GM23248 (cell line): ENCODE data around the gene VWA5B1.

ENCODE experiments used
- EZH2 ChIP-seq: fragments of 200-600 bp; sonication (generic); IDR thresholded peaks from 2 replicates; pipeline ENCODE4 v1.6.1; 2018; ENCODE audit warnings: antibody characterized with exemption, mild to moderate bottlenecking; ENCODE audit not compliant: insufficient read depth, poor library complexity, severe bottlenecking
- EZH2phosphoT487 ChIP-seq: fragments of 200-600 bp; sonication (generic); IDR thresholded peaks from 2 replicates; pipeline ENCODE4 v1.6.1; 2018; ENCODE audit warnings: antibody characterized with exemption, moderate library complexity, mild to moderate bottlenecking, low read depth; ENCODE audit not compliant: insufficient read depth

DNA sequence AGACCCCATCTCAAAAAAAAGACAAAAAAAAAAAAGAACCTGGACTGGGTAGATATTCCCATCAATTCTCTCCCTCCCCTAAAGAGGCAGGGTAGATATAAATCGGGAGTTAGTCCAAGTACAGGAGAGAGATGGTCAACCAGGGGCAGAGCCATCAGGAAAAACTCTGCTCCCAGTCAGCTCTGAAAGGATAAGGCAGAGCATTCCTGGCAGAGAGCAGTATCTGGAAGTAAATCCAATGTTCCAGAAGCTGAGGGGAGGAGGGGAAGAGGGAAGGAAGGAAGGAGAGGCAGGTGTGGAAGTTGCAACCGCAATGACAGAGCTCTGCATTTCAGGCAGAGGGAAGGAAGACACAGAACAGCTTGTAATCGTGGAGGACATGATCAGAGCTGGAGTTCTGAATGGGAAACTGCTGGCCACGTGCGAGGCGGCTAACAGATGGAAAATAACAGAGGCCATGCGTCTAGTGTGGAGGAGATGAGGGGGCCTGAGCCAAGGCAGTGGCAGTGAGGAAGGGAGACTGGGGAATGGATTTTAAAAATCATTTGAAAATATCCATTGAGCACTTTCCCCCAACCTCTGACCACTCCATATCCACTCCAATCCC lies 15.3 kb upstream of the VWA5B1 start:
- TF ChIP-seq EZH2phosphoT487 (no peak), EZH2 (no peak)
